Choroid plexus epithelial cell (primary cell): Measurements from ENCODE around the gene RRBP1.

ENCODE experiments used
- DNase-seq: peaks from one replicate; pipeline ENCODE4 v3.0.0-alpha.2; 2010; ENCODE audit warnings: low read depth
- H3K4me3 ChIP-seq: 2 replicates; pipeline ENCODE4 v1.5.1; 2011; ENCODE audit warnings: low read depth, mild to moderate bottlenecking, control low read depth, low read length, moderate library complexity
- TF ChIP-seq, protein P1 (sequence below): conservative IDR thresholded peaks from 2 replicates; pipeline ENCODE4 v1.5.1; 2011; ENCODE audit warnings: low read depth, mild to moderate bottlenecking, control low read depth, inconsistent platforms, low read length, moderate library complexity

Gene RRBP1

DNA sequence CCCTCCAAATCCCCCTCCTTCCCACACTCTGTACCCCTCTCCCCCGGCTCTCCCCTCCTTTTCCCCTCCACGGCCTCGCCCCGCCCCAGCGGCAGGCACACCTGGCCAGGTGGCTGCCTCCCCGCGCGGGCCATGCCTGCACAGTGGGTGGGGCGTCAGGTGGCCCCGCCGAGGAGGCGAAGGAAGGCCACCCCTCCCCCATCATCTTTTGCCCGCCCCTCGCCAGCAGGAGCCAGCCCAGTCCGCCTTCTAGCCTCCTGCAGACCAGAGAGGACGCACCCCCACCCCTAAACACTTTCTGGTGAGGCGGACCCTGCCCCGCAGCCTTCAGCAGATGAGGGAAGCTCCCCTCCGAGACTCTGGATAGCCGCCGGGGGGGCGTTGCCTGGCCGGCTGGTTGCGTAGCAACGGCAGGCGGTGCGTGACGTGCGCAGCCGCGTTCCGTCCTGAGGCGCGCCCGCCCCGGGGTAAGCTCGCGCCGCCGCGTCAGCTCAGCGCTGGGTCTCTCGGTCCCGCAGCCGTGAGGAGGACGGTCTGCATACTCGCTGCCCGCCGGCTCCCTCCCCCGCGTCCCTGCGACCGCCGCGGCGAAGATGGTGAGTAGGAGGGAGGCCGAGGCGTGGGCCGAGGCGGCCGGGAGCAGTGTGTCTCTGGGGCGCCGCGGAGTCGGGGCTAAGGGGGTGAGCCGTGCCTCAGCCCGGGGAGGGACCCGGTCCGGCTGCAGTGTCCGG is 112.3 kb downstream of the RRBP1 start, which contains the start of gene DSTN:
DSTN (plus strand) TSS at position 460 of the 731 bp plus-strand sequence; CDS start at position 594, 134 bp downstream.
- DNase-seq = peak; percentile 95
- H3K4me3 ChIP-seq = peak within 1 kb of the TSS; percentile 90
- TF ChIP-seq, protein P1, sequence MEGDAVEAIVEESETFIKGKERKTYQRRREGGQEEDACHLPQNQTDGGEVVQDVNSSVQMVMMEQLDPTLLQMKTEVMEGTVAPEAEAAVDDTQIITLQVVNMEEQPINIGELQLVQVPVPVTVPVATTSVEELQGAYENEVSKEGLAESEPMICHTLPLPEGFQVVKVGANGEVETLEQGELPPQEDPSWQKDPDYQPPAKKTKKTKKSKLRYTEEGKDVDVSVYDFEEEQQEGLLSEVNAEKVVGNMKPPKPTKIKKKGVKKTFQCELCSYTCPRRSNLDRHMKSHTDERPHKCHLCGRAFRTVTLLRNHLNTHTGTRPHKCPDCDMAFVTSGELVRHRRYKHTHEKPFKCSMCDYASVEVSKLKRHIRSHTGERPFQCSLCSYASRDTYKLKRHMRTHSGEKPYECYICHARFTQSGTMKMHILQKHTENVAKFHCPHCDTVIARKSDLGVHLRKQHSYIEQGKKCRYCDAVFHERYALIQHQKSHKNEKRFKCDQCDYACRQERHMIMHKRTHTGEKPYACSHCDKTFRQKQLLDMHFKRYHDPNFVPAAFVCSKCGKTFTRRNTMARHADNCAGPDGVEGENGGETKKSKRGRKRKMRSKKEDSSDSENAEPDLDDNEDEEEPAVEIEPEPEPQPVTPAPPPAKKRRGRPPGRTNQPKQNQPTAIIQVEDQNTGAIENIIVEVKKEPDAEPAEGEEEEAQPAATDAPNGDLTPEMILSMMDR = no peak

DNA sequence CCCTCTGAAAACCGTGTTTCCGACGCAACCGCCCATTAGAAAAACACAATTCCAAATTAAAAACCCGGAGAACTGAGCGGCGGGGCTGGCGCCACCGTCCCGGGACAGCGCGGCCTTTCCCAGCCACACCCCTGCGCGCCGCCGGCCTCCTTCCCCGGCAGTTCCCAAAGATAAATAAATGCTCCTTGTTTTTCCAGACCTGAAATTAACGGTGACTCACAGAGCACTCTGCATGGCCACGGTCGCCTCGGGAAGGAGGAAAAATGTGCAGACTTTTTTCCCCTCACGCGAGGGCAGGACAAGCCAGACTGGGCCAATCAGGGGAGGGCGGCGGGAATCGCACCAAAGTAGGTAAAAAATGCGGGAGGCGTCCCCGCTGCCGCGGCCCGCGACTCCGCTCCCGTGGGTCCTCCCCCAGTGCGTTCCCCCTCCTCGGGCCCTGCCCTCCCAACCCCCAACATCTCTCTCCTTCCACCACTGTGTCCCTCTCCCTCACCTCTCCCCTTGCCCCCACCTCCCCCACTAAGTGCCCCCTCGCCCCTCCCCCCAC is 113.0 kb downstream of the RRBP1 start:
- peak; percentile 89 for DNase-seq
- TF ChIP-seq, protein P1 = no peak
- peak overlapping the region; percentile 90 for H3K4me3 ChIP-seq

DNA sequence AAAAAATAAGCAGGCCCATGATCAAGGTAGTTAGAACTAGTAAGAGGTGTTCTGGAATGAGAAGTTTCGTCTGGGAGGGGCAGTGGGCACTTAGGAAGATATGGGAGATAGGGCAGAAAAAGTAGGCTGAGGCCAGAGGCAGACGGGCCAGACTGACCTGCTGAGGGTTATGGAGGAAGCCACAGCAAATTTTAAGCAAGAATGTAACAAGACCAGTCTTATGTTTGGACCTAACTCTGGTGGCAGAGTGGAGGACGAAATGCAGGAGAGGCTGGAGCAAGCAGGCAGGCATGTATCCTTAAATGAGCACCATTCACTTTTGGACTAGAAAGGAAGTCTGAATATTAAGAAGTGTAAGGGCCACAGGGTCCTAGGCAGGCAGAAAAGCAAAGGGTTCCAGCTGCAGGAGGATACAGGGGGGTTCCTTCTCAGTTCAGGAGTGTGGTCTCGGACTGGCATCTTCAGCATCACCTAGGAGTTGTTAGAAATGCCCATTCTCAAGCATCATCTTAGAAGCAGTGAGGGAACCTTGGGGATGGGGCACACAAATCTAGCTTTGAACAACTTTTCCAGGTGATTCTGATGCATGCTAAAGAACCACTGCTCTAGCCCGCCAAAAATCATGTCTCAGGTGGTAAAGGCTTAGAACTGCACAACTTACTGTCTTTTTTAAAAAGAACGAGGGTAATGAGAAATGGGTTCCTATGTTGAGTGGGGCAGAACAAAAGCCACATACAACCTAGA is 113.8 kb downstream of the RRBP1 start:
- TF ChIP-seq, protein P1 = no peak
- DNase-seq = no peak
- peak overlapping the region; percentile 90 for H3K4me3 ChIP-seq

DNA sequence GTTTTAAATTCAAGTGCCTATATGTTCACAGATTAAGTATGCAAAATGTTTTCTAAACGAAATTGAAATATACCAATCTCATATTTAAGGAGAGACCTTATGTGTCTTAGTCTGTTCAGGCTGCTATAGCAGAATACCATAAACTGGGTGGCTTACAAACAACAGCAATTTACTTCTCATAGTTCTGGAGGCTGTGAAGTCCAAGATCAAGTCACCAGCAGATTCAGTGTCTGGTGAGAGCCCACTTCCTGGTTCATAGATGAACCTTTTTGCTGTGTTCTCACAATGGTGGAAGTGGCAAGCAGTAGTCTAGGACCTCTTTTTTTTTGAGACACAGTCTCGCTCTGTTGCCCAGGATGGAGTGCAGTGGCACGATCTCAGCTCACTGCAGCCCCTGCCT is 115.7 kb downstream of the RRBP1 start:
- TF ChIP-seq, protein P1 = no peak
- no peak overlapping the region for H3K4me3 ChIP-seq
- DNase-seq = no peak

DNA sequence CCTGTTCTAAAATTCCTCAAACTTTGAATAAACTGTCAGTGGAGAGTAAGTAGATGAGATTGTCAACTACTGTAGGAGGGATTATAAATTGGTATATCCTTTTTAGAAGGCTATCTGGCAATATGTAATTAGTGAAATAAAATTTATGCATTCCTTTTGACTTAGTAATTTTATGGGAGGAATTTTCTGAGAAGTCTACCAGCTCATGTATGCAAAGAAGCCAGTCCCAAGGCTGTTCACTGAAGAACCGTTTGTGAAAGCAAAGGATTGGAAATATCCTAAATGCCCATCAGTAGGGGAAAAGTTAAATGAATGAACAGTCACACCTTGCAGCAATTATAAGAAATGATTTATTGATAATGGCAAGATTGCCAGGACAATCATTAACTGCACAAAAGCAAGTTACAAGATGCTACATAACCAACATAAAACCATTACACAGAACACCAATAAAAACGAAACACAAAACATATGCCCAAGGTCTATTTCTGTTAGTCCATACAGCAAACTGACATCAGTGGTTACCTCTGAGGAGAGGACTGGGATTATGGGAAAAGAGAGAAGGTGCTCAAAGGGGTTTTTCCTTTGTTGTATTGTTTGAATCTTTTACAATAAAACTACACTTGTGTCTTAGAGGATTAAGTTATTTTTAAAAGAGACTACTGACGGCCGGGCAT is 116.7 kb downstream of the RRBP1 start:
- TF ChIP-seq, protein P1 = no peak
- DNase-seq = peak; percentile 60
- no peak overlapping the region for H3K4me3 ChIP-seq
